DMS 273 (cell line): ENCODE measurements around the gene SSTR3.
A peak's percentile ranks its signal among the peaks of the same experiment; 100 is the strongest.

Source experiments
- DNase-seq: peaks from one replicate; lab custom pipeline; 2025; ENCODE audit not compliant: unreplicated experiment; lab: John Stamatoyannopoulos, UW

The SSTR3 gene

DNA sequence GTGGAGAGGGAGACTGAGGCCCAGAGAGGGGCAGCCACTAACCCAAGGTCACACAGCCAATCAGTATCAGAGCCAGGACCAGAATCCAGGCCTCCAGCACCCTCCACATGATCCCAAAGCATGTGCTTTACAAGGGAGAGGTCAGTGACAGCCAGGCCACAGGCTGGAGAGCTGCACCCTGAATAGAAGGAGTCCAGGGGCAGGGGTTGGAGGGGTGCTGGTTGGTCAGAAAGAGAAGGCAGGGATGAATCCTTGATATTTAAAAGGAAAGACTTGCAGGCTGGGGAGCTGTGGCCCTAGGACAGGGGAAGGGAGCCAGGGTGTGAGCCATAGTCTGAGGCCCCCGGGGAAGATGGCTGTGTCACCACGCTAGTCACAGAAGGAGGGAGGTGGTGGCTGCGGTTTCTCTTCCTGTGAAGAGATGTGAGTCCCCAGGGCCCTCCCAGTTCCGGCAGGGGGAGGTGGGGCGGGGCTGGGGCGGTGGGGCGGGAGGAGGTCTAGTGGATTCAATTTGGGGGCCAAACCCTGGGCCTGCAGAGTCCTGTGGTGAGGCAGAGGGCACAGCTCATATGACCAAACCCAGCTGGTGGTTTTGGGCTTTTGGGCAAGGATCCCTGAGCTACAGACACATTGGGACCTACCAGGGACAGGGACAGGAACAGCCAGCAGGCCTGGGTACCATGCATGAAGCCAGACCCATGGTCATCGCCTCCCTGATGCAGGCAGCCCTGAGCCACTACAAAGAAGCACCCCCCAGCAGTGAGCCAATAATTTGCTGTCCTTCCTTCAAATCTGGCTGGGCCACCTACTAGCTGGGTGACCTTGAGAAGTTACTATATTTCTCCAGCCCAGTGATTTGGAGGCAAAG, 17.8 kb upstream of the SSTR3 start:
- no peak for DNase-seq

DNA sequence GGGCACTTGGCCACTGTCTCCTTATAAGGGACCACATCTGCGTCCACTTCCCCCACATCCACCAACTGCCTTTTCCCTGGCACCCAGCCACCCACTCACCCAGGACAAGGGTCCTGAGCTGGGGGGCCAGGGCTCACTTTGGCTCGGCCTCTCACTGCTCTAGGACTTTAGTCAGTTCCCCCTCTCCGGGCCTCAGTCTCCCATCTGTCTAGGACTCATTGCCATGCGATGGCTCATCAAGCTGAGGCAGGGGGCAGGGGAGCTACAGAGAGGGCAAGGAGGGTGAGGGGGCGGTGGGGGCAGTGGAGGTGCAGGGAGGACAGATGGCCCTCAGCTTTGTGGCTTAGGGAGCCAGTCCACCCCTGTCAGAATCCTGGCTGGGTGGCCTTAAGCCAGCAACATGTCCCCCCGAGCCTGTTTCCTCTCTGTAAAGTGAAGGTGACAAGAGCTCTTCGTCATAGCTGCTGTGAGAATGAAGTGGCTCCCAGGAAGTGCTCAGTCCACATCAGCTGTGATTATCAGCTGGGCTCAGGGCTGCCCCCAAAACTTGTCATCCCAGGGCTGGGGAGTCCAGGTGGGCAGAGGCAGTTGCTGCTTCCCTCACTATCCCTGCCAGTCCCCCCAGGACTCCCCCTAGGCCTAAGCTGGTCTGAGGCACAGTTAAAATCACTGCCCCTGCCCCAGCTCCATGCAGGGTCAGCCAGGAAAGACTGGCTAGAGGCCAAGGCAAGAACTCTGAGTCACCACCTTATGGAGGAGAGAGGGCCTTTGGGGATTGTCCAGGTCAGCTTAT, 16.9 kb upstream of the SSTR3 start:
- DNase-seq = peak; percentile 37

DNA sequence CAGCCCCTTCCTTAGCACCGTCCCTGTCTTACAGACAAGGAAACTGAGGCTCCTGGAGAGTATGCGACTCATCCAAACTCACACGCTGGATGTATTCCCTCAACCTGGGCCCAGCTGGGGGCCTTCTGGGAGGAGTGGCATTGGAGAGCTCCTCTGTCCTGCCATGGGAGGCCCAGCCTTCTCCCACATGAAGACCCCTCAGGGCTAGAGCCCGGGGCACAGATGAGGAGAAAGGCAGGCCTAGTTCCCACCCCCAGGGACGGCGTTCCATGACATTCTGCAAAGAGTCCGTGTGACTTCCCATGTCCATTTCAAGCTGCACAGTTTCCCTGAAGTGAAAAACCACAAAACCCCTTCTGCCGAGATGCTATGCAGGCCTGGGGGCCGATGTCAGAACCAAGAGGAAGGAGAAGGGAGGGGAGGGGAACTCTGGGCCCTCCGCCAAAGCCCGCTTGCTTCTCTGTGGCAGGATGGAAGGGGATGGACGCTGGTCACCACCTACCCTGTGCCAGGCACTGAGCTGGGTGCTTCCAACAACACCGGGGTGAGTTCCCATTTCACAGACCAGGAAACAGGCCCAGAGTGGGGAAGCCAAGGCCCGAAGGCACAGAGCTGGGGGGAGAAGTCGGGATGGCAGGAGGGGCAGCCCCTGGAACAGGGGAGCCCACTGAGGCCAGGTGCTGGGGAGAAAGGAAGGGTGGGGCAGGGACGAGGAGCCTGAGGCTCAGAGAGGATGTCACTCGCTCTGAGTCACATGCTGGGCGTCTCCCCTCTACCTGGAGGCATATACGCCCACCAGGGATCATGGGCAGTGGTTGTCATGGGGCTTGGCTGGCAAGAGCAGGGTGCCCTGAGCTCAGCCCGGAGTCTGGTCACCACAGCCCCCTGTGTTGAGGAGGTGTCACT, 16.1 kb upstream of the SSTR3 start:
- DNase-seq = no peak

DNA sequence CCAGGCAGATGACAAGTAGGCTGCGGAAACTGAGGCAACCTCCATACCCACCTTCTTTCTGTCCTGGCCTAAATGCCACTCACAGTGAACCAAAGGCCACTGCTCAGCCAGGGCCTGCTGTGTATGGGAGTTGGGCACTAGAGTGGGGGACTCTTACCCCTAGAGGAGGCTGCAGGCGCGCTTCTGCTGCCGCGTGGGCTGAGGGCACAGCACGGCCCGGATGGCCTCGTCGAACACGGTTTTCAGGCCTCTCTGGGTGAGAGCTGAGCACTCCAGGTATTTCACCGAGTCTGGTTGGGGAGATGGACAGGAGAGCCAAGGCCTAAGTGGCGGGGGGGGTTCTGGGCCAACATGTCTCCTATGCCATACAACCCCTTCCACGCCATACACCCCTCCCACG, 14.2 kb upstream of the SSTR3 start:
- DNase-seq = no peak

DNA sequence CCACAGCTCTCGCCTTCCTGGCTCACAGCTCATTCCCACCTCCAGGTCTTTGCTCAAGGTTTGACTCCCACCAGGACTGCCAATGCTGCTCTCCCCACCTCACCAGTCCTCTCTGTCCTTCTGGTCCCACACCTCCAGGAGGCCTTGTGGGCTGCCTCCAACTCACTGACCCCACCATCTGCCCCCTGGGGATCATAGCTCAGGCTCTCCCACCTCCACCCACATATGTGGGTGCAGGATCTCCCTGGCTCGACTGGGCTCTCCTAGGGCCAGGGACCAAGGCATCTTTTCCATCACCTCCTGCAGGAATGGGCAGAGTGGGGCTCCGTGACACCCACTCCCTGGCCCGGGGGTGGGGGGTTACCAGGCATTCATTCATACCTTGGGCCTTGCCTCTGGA, 13.8 kb upstream of the SSTR3 start:
- no peak for DNase-seq

DNA sequence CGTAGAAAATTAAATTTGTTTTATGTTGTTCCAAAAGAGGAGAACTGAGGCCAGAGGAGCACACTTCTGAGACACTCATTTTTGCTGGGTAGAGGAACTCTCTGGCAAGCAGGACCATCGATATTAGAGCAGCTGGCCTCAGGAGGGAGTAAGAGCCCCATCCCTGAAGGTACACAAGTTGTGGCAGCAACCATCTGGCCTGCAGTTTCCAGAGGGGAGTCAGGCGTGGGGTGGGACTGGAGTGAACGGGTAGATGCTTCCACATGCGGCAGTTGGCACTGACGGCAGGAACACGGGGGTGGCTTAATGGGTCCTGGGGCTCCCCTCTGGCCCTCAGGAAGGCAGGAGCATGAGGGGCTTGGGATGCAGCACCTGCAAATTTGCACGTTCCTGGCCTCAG, 13.2 kb upstream of the SSTR3 start:
- peak; percentile 84 for DNase-seq

DNA sequence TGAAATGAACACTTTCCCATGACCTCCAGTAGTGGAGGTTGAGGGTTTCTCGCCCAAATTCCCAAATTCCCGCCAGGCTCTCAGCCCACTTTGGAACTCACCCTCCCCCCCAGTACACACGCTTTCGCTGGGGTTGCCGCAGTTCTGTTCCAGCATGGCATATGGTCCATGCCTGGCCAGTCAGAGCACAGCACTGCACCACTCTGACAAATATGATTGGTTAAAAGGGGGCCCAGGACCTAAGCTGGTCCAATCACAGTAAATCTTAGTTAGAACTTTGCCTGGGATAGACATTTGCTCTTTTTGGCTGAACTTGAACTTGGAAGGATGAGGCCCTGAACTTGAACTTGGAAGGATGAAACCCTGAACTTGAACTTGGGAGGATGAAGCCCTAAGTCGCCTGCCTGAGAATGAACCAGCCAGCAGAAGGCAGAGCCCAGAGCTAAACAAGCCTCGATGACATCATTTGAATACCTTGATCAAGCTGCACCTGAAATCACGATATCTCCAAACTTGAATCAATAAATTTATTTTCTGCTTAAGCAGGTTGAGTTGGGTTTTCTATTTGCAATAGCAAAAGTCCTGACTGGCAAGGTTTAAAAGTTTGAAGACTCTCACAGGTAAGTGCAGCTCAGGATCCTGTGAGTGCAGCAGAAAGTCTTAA, 12.6 kb upstream of the SSTR3 start:
- DNase-seq = no peak

DNA sequence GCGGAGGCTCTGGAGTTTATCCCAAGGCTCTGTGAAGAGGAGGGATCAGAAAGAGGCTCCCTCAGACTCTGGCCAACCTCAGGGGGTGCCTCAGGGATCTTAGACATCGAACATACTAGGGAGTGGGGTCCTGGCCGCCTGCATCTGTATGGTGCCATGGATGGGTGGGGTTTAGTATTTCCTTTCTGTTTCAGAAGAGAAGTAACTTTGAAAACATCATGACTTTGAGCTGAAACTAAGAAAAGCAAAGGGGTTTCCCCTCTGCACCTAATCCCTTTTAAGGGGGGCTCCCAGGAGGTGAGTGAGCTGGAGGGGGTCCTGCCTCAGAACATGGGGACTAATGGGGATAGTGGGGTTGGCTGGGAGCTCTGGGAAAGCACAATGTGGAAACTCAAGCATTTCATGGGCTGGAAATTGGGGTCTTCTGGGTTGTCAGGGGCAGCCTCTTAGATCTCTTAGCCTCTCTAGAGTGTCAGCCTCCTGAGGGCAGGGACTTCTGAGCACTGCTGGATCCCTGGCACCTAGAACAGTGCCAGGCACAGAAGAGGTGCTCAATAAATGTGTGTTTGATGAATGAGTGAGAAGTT, 11.8 kb upstream of the SSTR3 start:
- no peak for DNase-seq

DNA sequence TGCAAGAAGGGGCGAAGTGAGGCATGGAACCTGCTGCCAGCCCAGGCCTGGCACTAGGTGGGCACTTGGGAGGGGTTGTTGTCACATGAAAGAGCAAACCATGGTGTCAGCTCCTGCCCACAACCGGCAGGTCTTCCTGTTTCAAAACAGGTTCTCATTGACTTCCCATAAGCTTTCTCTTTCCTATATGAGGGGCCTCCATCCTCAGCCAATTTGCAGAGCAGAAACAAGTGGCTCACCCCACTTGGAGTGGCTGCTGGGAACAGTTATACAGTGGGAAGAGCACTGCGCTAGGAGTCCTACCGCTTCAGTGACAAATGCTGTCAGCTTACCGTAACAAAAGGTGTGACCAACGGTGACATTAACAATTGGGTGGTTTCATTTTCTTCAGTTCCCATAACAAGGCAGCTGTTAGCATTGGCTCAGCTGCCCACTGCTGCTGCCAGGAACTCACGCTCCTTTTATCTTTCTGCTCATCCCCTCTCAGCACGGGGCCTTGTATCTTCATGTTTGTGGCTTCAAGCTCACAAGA, 10.2 kb upstream of the SSTR3 start:
- DNase-seq = no peak

DNA sequence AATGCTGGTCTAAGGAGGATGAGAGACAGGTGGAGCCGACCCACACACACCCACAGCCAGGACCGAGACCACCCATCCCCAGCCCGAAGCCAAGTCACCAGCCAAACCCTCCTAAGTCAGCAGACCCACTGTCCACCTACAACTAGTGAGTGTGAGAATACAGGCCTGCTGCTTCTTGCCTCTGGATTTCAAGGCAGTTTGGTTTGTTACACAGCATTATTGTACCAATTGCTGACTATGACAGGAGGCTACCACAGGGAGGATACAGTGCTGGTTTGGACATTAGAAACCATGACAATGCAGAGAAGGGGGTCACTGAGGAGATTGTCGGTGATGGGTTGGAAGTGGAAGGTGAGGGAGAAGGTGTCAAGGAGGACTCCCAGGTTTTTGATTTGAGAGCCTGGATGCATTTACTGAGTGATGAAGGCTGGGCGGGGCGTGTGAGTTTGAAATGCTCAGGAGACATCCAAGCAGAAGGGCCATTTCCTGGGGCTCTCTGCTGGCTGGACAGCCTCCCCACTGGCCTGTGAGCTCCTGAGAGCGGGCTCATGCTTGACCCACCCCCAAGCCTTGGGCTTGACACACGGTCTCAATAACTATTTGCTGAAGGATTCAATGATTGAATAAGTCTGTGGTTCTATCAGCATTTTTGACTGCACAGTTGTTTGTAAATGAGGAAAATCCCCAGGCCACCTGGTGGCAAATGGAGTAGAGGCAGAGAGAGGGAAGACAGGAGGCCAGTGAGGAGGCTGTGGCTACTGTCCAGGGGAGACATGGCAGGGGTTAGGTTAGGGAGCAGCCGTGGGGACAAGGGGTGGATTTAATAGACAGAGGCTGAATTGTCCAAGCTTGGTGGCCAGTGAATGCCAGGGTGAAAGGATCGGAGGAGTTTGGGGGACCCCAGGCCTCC, 9.4 kb upstream of the SSTR3 start:
- DNase-seq = no peak

DNA sequence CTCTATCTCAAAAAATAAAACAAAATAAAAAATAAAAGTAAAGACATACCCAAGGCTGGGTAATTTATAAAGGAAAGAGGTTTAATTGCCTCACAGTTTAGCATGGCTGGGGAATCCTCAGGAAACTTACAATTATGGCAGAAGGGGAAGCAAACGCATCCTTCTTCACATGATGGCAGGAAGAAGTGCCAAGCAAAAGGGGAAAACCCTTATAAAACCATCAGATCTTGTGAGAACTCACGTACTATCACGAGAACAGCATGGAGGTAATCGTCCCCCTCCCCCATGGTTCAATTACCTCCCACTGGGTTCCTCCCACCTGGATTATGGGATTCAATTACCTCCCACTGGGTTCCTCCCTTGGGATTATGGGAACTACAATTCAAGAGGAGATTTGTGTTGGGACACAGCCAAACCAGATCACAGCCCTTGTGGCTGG, 8.3 kb upstream of the SSTR3 start:
- no peak for DNase-seq

DNA sequence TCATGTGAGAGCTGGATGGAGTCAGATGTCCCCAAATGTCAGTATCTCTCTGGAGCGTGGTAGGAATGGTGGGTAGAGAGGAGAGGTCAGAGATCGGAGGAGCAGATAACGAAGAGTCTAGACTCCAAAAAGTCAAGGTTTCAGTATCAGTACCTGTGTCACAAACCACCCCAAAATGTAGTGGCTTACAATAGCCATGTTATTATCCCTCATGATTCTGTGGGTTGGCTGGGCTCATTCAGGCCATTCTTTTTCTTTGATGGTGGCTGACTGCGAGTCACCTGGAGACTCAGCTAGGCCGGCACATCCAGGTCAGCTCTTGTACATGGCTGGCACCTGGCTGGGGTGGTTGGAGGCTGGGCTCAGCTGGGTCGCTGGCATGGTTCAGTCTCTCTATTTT, 7.3 kb upstream of the SSTR3 start:
- no peak for DNase-seq

DNA sequence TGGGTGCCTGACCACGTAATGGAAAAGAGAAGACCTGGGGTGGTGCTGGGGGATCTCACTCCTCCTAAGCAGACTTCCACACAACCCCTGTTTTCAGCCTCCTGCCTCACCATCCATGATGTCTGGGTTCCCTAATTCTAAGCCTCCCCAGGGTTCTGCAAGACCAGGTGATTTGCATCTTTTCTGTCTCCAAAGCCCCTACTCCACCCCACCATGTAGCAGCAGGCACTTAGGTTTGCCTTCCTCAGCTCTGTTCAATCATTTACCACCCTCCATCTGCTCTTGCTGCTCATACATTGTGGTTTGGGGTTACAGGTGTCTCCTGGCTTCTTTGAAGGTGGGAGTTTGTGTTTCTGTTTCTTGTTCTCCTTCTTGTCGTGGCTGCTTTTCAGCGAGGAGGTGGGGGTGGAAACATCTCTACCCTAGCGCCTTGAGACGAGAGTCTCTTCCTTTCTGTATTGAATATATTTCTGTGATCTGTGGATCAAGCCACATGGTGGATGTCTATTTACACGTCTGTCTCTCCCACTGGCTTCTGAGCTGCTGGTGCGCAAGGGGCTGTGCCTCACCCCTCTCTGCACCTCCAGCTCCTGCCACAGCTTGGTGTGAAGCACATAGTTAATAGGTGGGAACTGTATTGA, 6.6 kb upstream of the SSTR3 start:
- DNase-seq = no peak

DNA sequence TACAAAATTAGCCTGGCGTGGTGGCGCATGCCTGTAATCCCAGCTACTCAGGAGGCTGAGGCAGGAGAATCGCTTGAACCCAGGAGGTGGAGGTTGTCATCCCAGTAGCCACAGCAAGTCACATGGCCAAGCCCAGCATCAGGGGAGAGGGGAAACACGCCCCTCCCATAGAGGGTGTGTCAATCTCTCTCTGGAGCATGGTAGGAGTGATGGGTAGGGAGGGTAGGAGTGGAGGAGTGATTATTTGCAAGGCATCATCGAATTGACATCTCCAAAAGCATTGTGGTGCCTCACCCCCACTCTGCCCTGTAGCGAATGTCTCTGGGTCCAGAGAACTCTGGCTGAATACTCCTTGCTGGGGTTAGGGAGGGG, 6.1 kb upstream of the SSTR3 start:
- DNase-seq = no peak

DNA sequence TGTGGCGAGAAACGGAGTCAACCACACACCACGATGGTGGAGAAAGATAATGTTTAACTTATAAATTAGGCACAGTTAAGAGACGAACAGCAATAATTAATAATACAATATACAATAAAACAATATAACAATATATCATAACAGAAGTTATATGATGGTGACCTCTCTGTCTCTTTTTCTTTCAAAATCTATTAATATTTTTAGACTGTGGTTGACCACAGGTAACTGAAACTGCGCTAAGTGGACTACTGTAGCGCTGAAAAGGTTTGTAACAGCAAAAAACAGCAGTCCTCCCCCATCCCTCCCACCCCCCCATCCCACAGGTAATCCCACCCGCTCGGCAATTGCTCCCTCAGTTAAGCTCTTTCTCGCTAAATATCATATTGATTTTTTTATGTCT, 3.6 kb upstream of the SSTR3 start:
- no peak for DNase-seq

DNA sequence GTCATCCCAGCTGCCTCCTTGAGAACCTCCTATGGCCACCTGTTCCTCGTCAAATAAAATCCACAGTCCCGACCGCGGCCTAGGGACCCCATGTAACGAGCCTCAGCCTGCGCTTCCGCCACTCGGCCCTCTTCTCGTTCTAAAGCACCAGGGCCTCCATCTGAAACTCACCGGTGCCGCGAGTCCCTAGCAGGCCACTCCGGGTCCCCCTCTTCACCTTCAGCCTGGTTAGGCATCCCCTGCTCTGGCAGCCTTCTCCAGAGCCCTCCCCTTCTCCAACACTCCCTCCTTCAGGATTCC, 2.4 kb upstream of the SSTR3 start:
- no peak for DNase-seq

DNA sequence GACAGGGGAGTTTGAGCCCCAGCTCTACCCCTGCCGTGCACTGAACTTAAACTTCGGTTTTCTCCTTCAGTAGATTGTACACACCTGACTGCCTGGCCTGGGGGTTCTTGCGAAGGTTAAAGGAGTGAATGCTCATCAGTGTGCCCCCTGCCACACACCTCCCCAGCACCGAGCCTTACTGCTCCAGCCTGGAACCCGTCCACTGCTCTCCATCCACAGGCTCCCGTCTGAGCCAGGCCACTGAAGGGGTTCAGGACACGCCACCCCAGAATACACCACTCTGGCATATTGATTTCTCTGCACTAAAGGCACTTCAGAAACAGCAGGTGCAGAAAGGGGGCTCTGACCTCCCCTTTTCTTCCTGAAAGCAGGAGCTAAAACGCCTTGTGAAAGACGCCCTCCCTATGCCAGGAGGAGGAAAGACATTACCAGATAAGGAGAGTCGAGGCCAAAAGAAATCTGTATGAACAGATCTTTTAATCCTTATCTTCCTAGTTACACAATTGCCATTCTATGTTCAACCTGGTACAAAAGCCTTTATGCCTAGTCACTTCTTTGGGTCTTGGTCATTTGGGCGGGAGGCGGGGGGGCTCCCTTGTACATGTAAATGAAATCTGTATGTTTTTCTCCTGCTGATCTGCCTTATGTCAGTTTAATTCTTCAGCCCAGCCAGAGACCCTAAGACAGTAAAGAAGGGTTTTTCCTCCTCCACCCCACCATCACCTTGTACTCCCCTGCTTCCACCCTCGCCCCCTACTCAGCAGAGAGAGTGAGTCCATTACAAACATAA, 1.9 kb upstream of the SSTR3 start:
- DNase-seq = no peak

DNA sequence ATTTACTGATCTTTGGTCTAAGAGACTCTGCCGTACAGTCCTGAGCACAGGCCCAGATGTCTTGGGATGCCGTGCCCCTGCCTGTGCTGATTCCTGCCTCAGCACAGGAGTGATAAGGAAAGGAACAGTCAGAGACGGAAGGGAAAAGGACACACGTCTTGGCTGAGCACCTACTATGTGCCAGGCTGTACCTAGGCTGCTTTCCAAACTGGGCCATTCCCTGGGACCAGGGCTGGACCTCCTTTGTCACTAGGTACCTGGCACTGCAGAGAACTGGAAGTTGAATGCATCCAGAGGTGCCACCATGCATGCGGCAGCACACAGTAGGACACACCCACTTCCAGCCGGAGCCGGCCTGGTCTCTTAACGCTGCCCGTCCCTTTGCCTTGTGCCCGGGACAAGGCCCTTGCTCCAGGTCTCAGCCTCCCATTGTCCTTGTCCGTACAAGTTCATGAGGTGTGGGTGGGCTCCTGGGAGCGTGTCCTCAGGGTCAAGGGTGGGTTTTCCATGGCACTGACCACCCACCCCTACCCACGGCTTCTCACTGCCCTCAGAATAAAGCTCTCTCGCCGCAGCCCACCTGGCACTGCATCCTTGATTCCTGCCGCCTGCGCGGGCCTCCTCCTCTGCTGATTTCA, 1.1 kb upstream of the SSTR3 start:
- DNase-seq = no peak
